Stimulated activated memory B cell treated with anti-CD40 and anti-IgM and Interleukin-4, amounts not matched to agents 10 μg/mL and 1 μg/mL and 100 μg/mL, for 72 hours (primary cell): Measurements from ENCODE around the gene GRHPR.
A peak's percentile ranks its signal among the peaks of the same experiment; 100 is the strongest.
"Not testable (repeated sequence)": the region's sequence is repeated elsewhere in the genome, so short reads cannot be mapped to it uniquely, and the experiment has no call there.

Experiments
- ATAC-seq: fragments of 150-1000 bp; cut with Tn5 transposase; 2 replicates; pipeline ENCODE4 v1.10.0; 2021
- H3K27ac Mint-ChIP-seq: one replicate; pipeline ENCODE4 v1.8.0; 2022; ENCODE audit warnings: mild to moderate bottlenecking, mixed read lengths
- H3K27me3 Mint-ChIP-seq: one replicate; pipeline ENCODE4 v1.8.0; 2022; ENCODE audit warnings: mixed read lengths
- H3K36me3 Mint-ChIP-seq: one replicate; pipeline ENCODE4 v1.8.0; 2022; ENCODE audit warnings: mixed read lengths
- H3K4me1 Mint-ChIP-seq: one replicate; pipeline ENCODE4 v1.8.0; 2022; ENCODE audit warnings: mixed read lengths
- H3K4me3 Mint-ChIP-seq: one replicate; pipeline ENCODE4 v1.8.0; 2022; ENCODE audit warnings: mild to moderate bottlenecking, moderate library complexity, mixed read lengths
- H3K9me3 Mint-ChIP-seq: one replicate; pipeline ENCODE4 v1.8.0; 2022; ENCODE audit warnings: mixed read lengths

Gene GRHPR

GRCh38 chr9:37386988-37387387 is 35.5 kb upstream of the GRHPR start:
- H3K4me3 Mint-ChIP-seq: no peak overlapping the region
- peaks cover 5% of the 10 kb centered on the region for H3K9me3 Mint-ChIP-seq
- H3K36me3 Mint-ChIP-seq: peaks cover 4% of the 10 kb centered on the region
- peaks cover 80% of the 10 kb centered on the region for H3K4me1 Mint-ChIP-seq
- peak overlapping the region; percentile 87 for H3K27ac Mint-ChIP-seq
- ATAC-seq: peak; percentile 22
- no peaks in the 10 kb centered on the region for H3K27me3 Mint-ChIP-seq

GRCh38 chr9:37390759-37391158 is 31.7 kb upstream of the GRHPR start:
- Mint-ChIP-seq H3K4me1 (peaks cover 58% of the 10 kb centered on the region), H3K4me3 (no peak overlapping the region), H3K27ac (peak overlapping the region; percentile 87), H3K27me3 (no peaks in the 10 kb centered on the region), H3K36me3 (no peaks in the 10 kb centered on the region), H3K9me3 (no peaks in the 10 kb centered on the region)
- peak; percentile 85 for ATAC-seq

- Mint-ChIP-seq H3K36me3 (no peaks in the 10 kb centered on the region), H3K4me1 (peaks cover 48% of the 10 kb centered on the region), H3K27me3 (no peaks in the 10 kb centered on the region), H3K9me3 (no peaks in the 10 kb centered on the region), H3K27ac (no peak overlapping the region), H3K4me3 (no peak overlapping the region)
- no peak for ATAC-seq
Observed at GRCh38 chr9:37392272-37392671, 30.2 kb upstream of the GRHPR start.

DNA sequence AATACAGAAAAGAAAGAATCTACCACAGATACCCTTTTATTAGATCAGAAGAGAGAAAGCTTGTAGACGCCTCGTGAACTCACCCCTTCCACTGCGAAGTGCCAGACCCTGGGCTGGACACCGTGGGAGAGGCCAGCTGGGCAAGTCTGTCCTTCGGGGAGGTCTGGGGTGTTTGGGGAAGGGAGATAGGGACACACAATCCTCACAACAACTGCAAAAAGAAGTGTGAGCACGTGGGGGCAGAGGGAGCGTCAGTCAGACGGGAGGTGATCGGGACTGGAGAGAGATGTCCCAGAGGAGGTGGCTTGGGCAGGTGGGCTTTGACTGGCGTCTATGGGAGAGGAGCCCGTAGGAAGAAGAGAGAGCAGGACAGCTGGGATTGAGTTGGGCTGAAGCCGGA is 27.3 kb upstream of the GRHPR start:
- Mint-ChIP-seq H3K4me1 (peaks cover 47% of the 10 kb centered on the region), H3K36me3 (no peaks in the 10 kb centered on the region), H3K9me3 (no peaks in the 10 kb centered on the region), H3K4me3 (no peak overlapping the region), H3K27me3 (no peaks in the 10 kb centered on the region), H3K27ac (peak overlapping the region; percentile 66)
- no peak for ATAC-seq

GRCh38 chr9:37395663-37396062 is 26.8 kb upstream of the GRHPR start:
- Mint-ChIP-seq H3K4me1 (peaks cover 43% of the 10 kb centered on the region), H3K27ac (peak overlapping the region; percentile 66), H3K36me3 (no peaks in the 10 kb centered on the region), H3K27me3 (no peaks in the 10 kb centered on the region), H3K9me3 (no peaks in the 10 kb centered on the region), H3K4me3 (no peak overlapping the region)
- ATAC-seq: no peak

DNA sequence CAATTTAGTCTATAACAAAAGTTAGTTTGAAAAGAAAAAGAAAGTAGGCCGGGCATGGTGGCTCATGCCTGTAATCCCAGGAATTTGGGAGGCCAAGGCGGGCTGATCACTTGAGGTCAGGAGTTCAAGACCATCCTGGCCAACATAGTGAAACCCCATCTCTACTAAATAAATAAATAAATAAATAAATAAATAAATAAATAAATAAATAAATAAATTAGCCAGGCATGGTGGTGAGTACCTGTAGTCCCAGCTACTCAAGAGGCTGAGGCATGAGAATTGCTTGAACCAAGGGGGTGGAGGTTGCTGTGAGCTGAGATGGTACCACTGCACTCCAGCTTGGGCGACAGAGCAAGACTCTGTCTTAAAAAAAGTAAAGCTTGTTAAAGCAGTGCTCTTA is 24.5 kb upstream of the GRHPR start:
- H3K4me3 Mint-ChIP-seq, H3K36me3 Mint-ChIP-seq, H3K9me3 Mint-ChIP-seq, H3K27me3 Mint-ChIP-seq, ATAC-seq: not testable (repeated sequence)
- peaks cover 47% of the 10 kb centered on the region for H3K4me1 Mint-ChIP-seq
- H3K27ac Mint-ChIP-seq: peak overlapping the region; percentile 72

DNA sequence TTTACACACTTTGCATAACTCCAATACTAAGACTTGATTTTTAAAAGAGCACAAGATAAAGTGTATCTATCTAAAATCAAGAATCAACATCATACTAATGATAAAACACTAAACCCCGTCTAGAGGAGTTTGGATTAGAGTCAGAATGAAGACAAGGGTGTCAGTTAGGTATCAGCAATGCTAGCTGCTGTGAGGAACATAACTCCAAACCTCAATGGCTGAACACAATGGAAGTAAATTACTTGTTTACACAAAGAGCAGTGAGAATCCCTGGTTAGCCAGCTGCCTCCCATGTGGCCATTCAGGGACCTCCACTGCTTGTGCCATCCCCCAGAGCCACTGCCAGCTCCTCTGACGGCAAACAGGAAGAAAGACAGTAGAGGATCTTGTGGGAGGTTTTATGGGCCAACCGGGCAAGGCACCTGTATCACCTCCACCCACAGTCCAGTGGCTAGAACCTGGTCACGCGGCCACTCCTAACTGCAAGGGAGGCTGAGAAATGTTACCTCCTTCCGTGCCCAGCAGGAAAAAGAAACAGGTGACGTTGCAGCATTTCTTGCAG is 24.0 kb upstream of the GRHPR start:
- H3K4me3 Mint-ChIP-seq: no peak overlapping the region
- no peaks in the 10 kb centered on the region for H3K27me3 Mint-ChIP-seq
- peak overlapping the region; percentile 72 for H3K27ac Mint-ChIP-seq
- H3K36me3 Mint-ChIP-seq: no peaks in the 10 kb centered on the region
- no peak for ATAC-seq
- H3K9me3 Mint-ChIP-seq: no peaks in the 10 kb centered on the region
- peaks cover 53% of the 10 kb centered on the region for H3K4me1 Mint-ChIP-seq

GRCh38 chr9:37399336-37399735 is 23.2 kb upstream of the GRHPR start:
- no peak for ATAC-seq
- Mint-ChIP-seq H3K4me1 (peaks cover 61% of the 10 kb centered on the region), H3K27ac (peak overlapping the region; percentile 72), H3K4me3 (no peak overlapping the region), H3K36me3 (no peaks in the 10 kb centered on the region), H3K9me3 (no peaks in the 10 kb centered on the region), H3K27me3 (no peaks in the 10 kb centered on the region)

GRCh38 chr9:37404590-37404989 is 17.9 kb upstream of the GRHPR start:
- no peak for ATAC-seq
- Mint-ChIP-seq H3K4me1 (peaks cover 78% of the 10 kb centered on the region), H3K27me3 (no peaks in the 10 kb centered on the region), H3K9me3 (peaks cover 2% of the 10 kb centered on the region), H3K27ac (peak overlapping the region; percentile 92), H3K4me3 (no peak overlapping the region), H3K36me3 (peaks cover 10% of the 10 kb centered on the region)

DNA sequence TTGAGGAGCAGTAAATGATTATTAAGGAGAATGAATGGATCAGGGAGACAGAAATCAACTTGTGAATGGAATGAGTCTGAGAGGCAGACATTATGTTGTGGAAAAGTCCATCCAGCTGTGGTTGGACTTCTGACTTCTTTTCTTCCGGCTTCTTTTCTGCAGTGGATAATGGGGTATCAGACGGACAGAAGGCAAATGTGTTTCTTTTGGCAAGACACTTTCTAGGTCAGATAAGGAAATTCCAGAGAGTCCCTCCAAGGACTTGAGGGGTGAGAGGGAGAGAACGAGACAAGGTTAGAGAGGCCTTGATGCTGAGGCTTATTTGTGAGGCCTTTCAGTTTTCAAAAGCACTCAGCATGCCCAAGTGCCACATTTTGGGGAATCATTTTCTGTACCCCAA is 17.1 kb upstream of the GRHPR start:
- no peaks in the 10 kb centered on the region for H3K27me3 Mint-ChIP-seq
- peaks cover 10% of the 10 kb centered on the region for H3K36me3 Mint-ChIP-seq
- H3K9me3 Mint-ChIP-seq: peaks cover 2% of the 10 kb centered on the region
- peaks cover 81% of the 10 kb centered on the region for H3K4me1 Mint-ChIP-seq
- H3K4me3 Mint-ChIP-seq: no peak overlapping the region
- peak overlapping the region; percentile 92 for H3K27ac Mint-ChIP-seq
- no peak for ATAC-seq

DNA sequence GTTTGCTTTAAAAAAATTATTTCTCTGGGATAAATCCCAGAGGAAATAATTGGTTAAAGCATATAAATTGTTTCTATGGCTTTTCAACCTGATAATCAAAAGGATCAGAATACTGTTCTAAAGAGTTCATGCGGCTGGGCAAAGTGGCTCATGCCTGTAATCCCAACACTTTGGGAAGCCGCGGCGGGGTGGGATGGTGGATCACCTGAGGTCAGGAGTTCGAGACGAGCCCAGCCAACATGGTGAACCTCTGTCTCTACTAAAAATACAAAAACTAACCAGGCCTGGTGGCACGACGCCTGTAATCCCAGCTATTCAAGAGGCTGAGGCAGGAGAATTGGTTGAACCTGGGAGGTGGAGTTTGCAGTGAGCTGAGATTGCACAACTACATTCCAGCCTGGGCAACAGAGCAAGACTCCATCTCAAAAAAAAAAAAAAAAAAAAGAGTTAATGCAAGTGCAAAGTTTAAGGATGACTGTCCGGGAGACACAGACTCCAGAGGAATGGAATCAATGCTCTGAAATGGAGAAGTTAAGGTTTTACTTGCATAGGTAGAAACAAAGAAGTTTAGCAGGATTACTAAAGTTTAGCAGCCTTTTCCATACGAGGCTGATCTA is 16.6 kb upstream of the GRHPR start:
- H3K27me3 Mint-ChIP-seq: no peaks in the 10 kb centered on the region

DNA sequence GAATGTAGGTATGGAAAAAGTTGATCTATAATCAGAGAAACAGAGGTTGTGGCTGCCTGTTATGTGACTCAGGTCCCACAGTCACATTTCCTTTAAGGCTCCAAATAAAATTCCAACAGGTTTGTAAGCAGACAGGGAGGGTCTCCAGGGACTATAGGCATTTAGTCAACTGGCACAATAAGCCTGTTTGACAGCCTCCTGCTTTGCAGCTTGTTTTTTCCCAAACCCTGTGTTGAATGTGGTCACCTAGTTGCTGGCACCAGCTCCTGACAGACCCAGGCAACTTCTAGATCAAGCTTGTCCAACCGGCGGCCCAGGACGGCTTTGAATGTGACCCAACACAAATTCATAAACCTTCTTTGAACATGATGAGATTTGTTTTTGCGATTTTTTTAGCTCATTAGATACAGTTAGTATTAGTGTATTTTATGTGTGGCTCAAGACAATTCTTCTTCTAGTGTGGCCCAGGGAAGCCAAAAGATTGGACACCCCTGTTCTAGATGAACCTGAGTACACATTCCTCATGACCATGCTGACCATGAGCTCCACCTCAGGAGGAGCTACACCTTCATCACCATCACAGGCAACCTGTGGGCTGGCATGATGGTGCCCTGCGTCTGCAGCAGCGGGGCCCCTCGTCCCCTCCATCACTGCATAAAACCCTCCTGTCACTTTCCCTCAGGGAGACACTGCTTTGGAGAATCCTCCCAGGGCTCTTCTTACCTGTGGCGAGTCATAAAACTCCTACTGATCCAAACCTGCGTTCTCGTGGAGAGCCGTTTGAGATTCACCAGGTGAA is 15.7 kb upstream of the GRHPR start:
- H3K9me3 Mint-ChIP-seq: peaks cover 2% of the 10 kb centered on the region
- H3K36me3 Mint-ChIP-seq: peaks cover 10% of the 10 kb centered on the region
- ATAC-seq: no peak
- H3K27me3 Mint-ChIP-seq: no peaks in the 10 kb centered on the region
- peak overlapping the region; percentile 93 for H3K27ac Mint-ChIP-seq
- peaks cover 90% of the 10 kb centered on the region for H3K4me1 Mint-ChIP-seq
- peak overlapping the region; percentile 71 for H3K4me3 Mint-ChIP-seq

More for the DNA sequence above, 16.6 kb upstream of the GRHPR start:
- H3K4me3 Mint-ChIP-seq: no peak overlapping the region
- peak overlapping the region; percentile 93 for H3K27ac Mint-ChIP-seq
- H3K4me1 Mint-ChIP-seq: peaks cover 86% of the 10 kb centered on the region
- no peak for ATAC-seq
- H3K9me3 Mint-ChIP-seq: peaks cover 2% of the 10 kb centered on the region
- H3K36me3 Mint-ChIP-seq: peaks cover 10% of the 10 kb centered on the region

- Mint-ChIP-seq H3K9me3 (peaks cover 2% of the 10 kb centered on the region), H3K4me1 (peaks cover 93% of the 10 kb centered on the region), H3K27ac (peak overlapping the region; percentile 93), H3K4me3 (peak overlapping the region; percentile 71), H3K36me3 (peaks cover 10% of the 10 kb centered on the region), H3K27me3 (no peaks in the 10 kb centered on the region)
- no peak for ATAC-seq
Observed at GRCh38 chr9:37407468-37407867, 15.0 kb upstream of the GRHPR start.

- peaks cover 82% of the 10 kb centered on the region for H3K4me1 Mint-ChIP-seq
- ATAC-seq: peak; percentile 96
- no peaks in the 10 kb centered on the region for H3K27me3 Mint-ChIP-seq
- H3K9me3 Mint-ChIP-seq: peaks cover 2% of the 10 kb centered on the region
- peaks cover 10% of the 10 kb centered on the region for H3K36me3 Mint-ChIP-seq
- peak overlapping the region; percentile 93 for H3K27ac Mint-ChIP-seq
- H3K4me3 Mint-ChIP-seq: peak overlapping the region; percentile 49
Observed at GRCh38 chr9:37408933-37409710, 13.4 kb upstream of the GRHPR start.

DNA sequence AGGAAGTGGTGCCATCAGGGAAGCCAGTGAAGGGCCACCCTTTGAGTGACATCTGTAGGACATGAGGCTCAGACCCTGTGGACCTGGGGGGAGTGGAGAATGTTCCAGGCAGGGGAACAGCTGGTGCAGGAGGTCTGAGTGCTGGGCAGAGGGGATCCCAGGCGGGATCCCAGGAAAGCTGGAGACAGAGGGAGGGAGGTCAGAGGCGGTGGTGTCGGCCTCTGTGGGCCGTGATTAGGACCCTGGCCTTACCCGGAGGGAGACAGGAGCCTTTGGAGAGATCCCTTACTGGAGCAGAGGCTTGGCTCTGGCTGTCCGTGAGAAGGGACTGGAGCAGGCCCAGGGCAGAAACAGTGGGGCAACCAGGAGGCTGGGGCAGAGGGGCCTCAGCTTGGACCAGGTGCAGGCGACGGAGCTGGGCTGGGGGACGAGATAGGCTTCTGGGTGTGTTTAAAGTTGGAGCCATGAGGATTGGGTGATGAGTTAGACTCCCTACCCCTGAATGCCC is 12.1 kb upstream of the GRHPR start:
- H3K27ac Mint-ChIP-seq: peak overlapping the region; percentile 93

More for the DNA sequence above, 12.1 kb upstream of the GRHPR start:
- Mint-ChIP-seq H3K36me3 (peaks cover 8% of the 10 kb centered on the region), H3K9me3 (peaks cover 2% of the 10 kb centered on the region), H3K4me1 (peaks cover 79% of the 10 kb centered on the region), H3K27me3 (peaks cover 7% of the 10 kb centered on the region), H3K4me3 (peak overlapping the region; percentile 41)
- ATAC-seq: no peak
